Measurements from ENCODE around the gene EID1. TPM values are rescaled to one million over a fixed set of nuclear protein-coding genes. Genes with fewer than 3 reads are reported as not detected.

EID1 gene
- total and polyA plus RNA-seq, 2 donors (not counting 1 experiment from before 2014, with no cell fraction given) = 184 to 287 TPM

GRCh38 chr15:48888836-48889235, 10.9 kb downstream of the EID1 start:
- TF ChIP-seq CTCF (conservative IDR thresholded peaks at IDR 0.05 in 1 of 2, IDR thresholded peaks at IDR 0.05 in 1 of 2; ENCODE audit: low read depth in 1 of 2, low read length in 2 of 2) = no peak
- no peak for TF ChIP-seq EZH2 (IDR thresholded peaks at IDR 0.05; ENCODE audit: low read length, missing control alignments)
- Histone ChIP-seq H3K79me2 (ENCODE audit: control insufficient read depth, insufficient read depth, low read length) (no peaks in the 10 kb centered on the region), H3K4me1 (ENCODE audit: control insufficient read depth, extremely low read depth, insufficient read depth, low read length) (peaks cover 3% of the 10 kb centered on the region), H2AFZ (ENCODE audit: low read length) (no peak overlapping the region), H4K20me1 (ENCODE audit: control insufficient read depth, extremely low read depth, insufficient read depth, low read length) (no peaks in the 10 kb centered on the region), H3K27me3 (ENCODE audit: control insufficient read depth, insufficient read depth, low read length) (no peaks in the 10 kb centered on the region), H3K4me2 (ENCODE audit: extremely low read depth, insufficient read depth, low read length) (no peak overlapping the region), H3K9ac (ENCODE audit: insufficient read depth, low read length) (no peak overlapping the region), H3K4me3 (replicated peaks in 1 of 4; ENCODE audit: control extremely low read depth in 1 of 4, insufficient read depth in 1 of 4, low read depth in 3 of 4, low read length in 4 of 4) (no peak overlapping the region), H3K27ac (ENCODE audit: insufficient read depth, low read length) (no peak overlapping the region), H3K9me3 (ENCODE audit: control insufficient read depth, insufficient read depth, low read depth, low read length) (no peaks in the 10 kb centered on the region), H3K36me3 (ENCODE audit: control insufficient read depth, insufficient read depth, low read length) (no peaks in the 10 kb centered on the region)
- peak in 1 of 2 donors; percentile 27 for DNase-seq (ENCODE audit: low read depth in 2 of 2)

GRCh38 chr15:48889925-48890324, 12.0 kb downstream of the EID1 start:
- Histone ChIP-seq H3K4me3 (replicated peaks in 1 of 4; ENCODE audit: control extremely low read depth in 1 of 4, insufficient read depth in 1 of 4, low read depth in 3 of 4, low read length in 4 of 4) (no peak overlapping the region), H3K27ac (ENCODE audit: insufficient read depth, low read length) (no peak overlapping the region), H3K9me3 (ENCODE audit: control insufficient read depth, insufficient read depth, low read depth, low read length) (no peaks in the 10 kb centered on the region), H3K4me1 (ENCODE audit: control insufficient read depth, extremely low read depth, insufficient read depth, low read length) (peaks cover 3% of the 10 kb centered on the region), H3K36me3 (ENCODE audit: control insufficient read depth, insufficient read depth, low read length) (no peaks in the 10 kb centered on the region), H2AFZ (ENCODE audit: low read length) (no peak overlapping the region), H3K4me2 (ENCODE audit: extremely low read depth, insufficient read depth, low read length) (no peak overlapping the region), H3K9ac (ENCODE audit: insufficient read depth, low read length) (no peak overlapping the region), H4K20me1 (ENCODE audit: control insufficient read depth, extremely low read depth, insufficient read depth, low read length) (no peaks in the 10 kb centered on the region), H3K27me3 (ENCODE audit: control insufficient read depth, insufficient read depth, low read length) (no peaks in the 10 kb centered on the region), H3K79me2 (ENCODE audit: control insufficient read depth, insufficient read depth, low read length) (no peaks in the 10 kb centered on the region)
- TF ChIP-seq CTCF (conservative IDR thresholded peaks at IDR 0.05 in 1 of 2, IDR thresholded peaks at IDR 0.05 in 1 of 2; ENCODE audit: low read depth in 1 of 2, low read length in 2 of 2) = no peak
- TF ChIP-seq EZH2 (IDR thresholded peaks at IDR 0.05; ENCODE audit: low read length, missing control alignments) = no peak
- no peak for DNase-seq (ENCODE audit: low read depth in 2 of 2)

- TF ChIP-seq EZH2 (IDR thresholded peaks at IDR 0.05; ENCODE audit: low read length, missing control alignments) (no peak), CTCF (conservative IDR thresholded peaks at IDR 0.05 in 1 of 2, IDR thresholded peaks at IDR 0.05 in 1 of 2; ENCODE audit: low read depth in 1 of 2, low read length in 2 of 2) (no peak)
- H3K4me3 ChIP-seq (replicated peaks in 1 of 4; ENCODE audit: control extremely low read depth in 1 of 4, insufficient read depth in 1 of 4, low read depth in 3 of 4, low read length in 4 of 4) = no peak overlapping the region
- no peak overlapping the region for H3K27ac ChIP-seq (ENCODE audit: insufficient read depth, low read length)
- no peaks in the 10 kb centered on the region for H3K9me3 ChIP-seq (ENCODE audit: control insufficient read depth, insufficient read depth, low read depth, low read length)
- H2AFZ ChIP-seq (ENCODE audit: low read length) = no peak overlapping the region
- no peak for DNase-seq (ENCODE audit: low read depth in 2 of 2)
- H4K20me1 ChIP-seq (ENCODE audit: control insufficient read depth, extremely low read depth, insufficient read depth, low read length) = no peaks in the 10 kb centered on the region
- no peak overlapping the region for H3K9ac ChIP-seq (ENCODE audit: insufficient read depth, low read length)
- peaks cover 3% of the 10 kb centered on the region for H3K4me1 ChIP-seq (ENCODE audit: control insufficient read depth, extremely low read depth, insufficient read depth, low read length)
- H3K79me2 ChIP-seq (ENCODE audit: control insufficient read depth, insufficient read depth, low read length) = no peaks in the 10 kb centered on the region
- H3K36me3 ChIP-seq (ENCODE audit: control insufficient read depth, insufficient read depth, low read length) = no peaks in the 10 kb centered on the region
- H3K27me3 ChIP-seq (ENCODE audit: control insufficient read depth, insufficient read depth, low read length) = no peaks in the 10 kb centered on the region
- no peak overlapping the region for H3K4me2 ChIP-seq (ENCODE audit: extremely low read depth, insufficient read depth, low read length)
These were observed 12.5 kb downstream of the EID1 start for GRCh38 chr15:48890375-48890972.

All from fibroblast of lung (primary cell).